GM20431 (cell line): ENCODE data around the gene KCNH1.

ENCODE experiments used
- in situ Hi-C: fragments of 300-500 bp; cut with MseI, MboI; formaldehyde crosslinking; loops from one replicate; pipeline ENCODE4 v1.15.0; 2020; ENCODE audit warnings: low sequenced_read_pairs; ENCODE audit not compliant: unreplicated experiment

The KCNH1 gene

GRCh38 chr1:210629276-210629675 is 504.7 kb downstream of the KCNH1 start:
- in situ Hi-C loops = no loop called here

DNA sequence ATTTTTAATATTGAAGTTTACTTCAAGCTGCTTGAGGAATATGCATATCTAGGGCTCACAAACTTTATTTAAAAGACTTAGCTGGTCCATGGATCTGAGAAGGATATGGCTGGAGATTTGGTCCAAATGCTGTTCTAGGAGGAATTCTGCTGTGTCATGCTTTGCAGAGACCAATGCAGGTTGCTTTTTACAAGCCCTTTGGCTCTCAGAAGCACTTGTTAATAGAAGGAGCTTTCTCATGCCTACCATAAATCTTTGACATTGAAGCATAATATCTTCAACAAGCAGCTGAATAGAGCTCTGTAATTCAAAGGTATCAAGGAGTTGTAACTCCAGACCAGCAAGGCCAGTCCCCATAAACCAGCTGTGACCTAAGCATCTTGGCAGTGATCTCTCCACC is 506.2 kb downstream of the KCNH1 start:
- in situ Hi-C loops = no loop called here
